Gastroesophageal sphincter (tissue), 4 donors: ENCODE results near the gene FBXO46. TPM values are rescaled to one million over a fixed set of nuclear protein-coding genes. Genes with fewer than 3 reads are reported as not detected.
"Not testable (repeated sequence)": the region's sequence is repeated elsewhere in the genome, so short reads cannot be mapped to it uniquely, and the experiment has no call there.

Experiments
- ATAC-seq: fragments of 150-250 bp; one replicate; pipeline ENCODE4 v1.9.1; 2016; ENCODE audit warnings: mild to moderate bottlenecking, moderate library complexity
- H3K27ac ChIP-seq, 4 donors: fragments of 200-600 bp; sonication (generic) in 3 of 4; 1 replicate in 3 of 4; 2 replicates in 1 of 4; pipeline ENCODE4 v1.5.1; 2016 to 2019
- H3K27me3 ChIP-seq: fragments of 200-600 bp; sonication (generic); one replicate; pipeline ENCODE4 v1.5.1; 2019
- H3K36me3 ChIP-seq, 2 donors: fragments of 200-600 bp; sonication (generic); one replicate each; pipeline ENCODE4 v1.5.1; 2019; ENCODE audit warnings: control low read depth in 1 of 2
- H3K4me1 ChIP-seq, 3 donors: fragments of 200-600 bp; sonication (generic); 1 replicate in 2 of 3; 2 replicates in 1 of 3; pipeline ENCODE4 v1.5.1; 2016 to 2019; ENCODE audit warnings: control low read depth in 2 of 3
- H3K4me3 ChIP-seq, 2 donors: fragments of 200-600 bp; sonication (generic); one replicate each; pipeline ENCODE4 v1.5.1; 2019; ENCODE audit warnings: mild to moderate bottlenecking in 1 of 2, moderate library complexity in 1 of 2
- H3K9me3 ChIP-seq, 3 donors: fragments of 200-600 bp; sonication (generic); one replicate each; pipeline ENCODE4 v1.5.1; 2017 to 2019; ENCODE audit warnings: control low read depth in 2 of 3
- CTCF ChIP-seq, 4 experiments: fragments of 200-600 bp in 2 of 4; fragments of 450-650 bp in 2 of 4; sonication (generic) in 1 of 4; IDR thresholded peaks; one replicate each; pipeline ENCODE4 v1.5.1; 2017 to 2019; ENCODE audit warnings: antibody characterized with exemption in 4 of 4, mild to moderate bottlenecking in 2 of 4, moderate library complexity in 2 of 4
- EP300 ChIP-seq: sonication (generic); formaldehyde crosslinking; IDR thresholded peaks from one replicate; pipeline ENCODE4 v1.6.1; 2017; ENCODE audit warnings: antibody characterized with exemption, mild to moderate bottlenecking
- POLR2A ChIP-seq, 2 donors: fragments of 450-650 bp; IDR thresholded peaks; one replicate each; pipeline ENCODE4 v1.6.1; 2017; ENCODE audit warnings: antibody characterized with exemption in 2 of 2, mild to moderate bottlenecking in 2 of 2, moderate library complexity in 1 of 2
- POLR2AphosphoS5 ChIP-seq: sonication (generic); formaldehyde crosslinking; IDR thresholded peaks from one replicate; pipeline ENCODE4 v1.6.1; 2017; ENCODE audit warnings: antibody characterized with exemption
- WGBS, 2 donors: methylation state at CpG; one replicate each; pipeline ENCODE4 v1.1.5; 2018; ENCODE audit warnings: low coverage in 1 of 2; 5-methylcytosine and 5-hydroxymethylcytosine counted together
- total RNA-seq, 4 donors: library from RNA; depleted of rRNA; stranded (reverse); fragments of >200 nt; gene quantifications; one replicate each; pipeline ENCODE4 v1.1.0, GENCODE V29; 2016

FBXO46 gene
- total RNA-seq, 4 donors from 2014 or later, result 12.1 to 20.5 (median 14.9) TPM

DNA sequence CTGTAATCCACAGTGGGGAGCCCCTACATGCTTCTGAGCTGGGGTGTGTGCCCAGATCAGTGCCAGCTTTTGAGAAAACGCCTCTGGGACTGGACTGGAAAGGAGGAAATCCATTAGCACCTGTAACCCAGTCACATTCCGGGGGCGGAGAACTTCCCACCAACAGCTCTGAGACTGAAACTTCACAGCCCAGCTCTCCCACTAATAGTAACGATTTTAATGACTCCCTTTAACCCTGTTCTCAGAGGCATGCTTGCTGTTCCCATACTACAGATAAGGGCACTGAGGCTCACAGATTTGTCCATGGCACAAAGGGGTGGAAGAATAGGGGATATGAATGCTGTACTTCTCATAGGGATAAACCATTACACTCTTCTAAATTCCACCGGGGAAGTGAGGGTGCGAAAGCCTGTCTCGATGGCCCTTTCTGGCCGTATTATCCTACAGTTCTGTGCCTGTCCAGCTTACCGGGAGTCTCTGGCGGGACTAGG lies 851 bp downstream of the FBXO46 start:
- no peak for ATAC-seq
- Histone ChIP-seq H3K27ac (peak overlapping the region in 3 of 4 donors; percentile 81 to 87 (median 85)), H3K27me3 (no peaks in the 10 kb centered on the region), H3K4me1 (peaks cover 0 to 33% (median 15%) of the 10 kb centered on the region in 3 donors), H3K4me3 (peak overlapping the region; percentile 87 to 98), H3K9me3 (no peaks in the 10 kb centered on the region), H3K36me3 (no peaks in the 10 kb centered on the region)
- no peak for TF ChIP-seq EP300
- no peak for TF ChIP-seq POLR2AphosphoS5
- no peak for TF ChIP-seq CTCF (IDR thresholded peaks at IDR 0.05)
- TF ChIP-seq POLR2A (IDR thresholded peaks at IDR 0.05), result no peak
- WGBS, 2 donors, result 0 to 6% methylated on average over 6 to 8 of the region's 10 CpGs

- H3K4me3 ChIP-seq, H3K27ac ChIP-seq, ATAC-seq, H3K27me3 ChIP-seq, H3K9me3 ChIP-seq, H3K36me3 ChIP-seq: not testable (repeated sequence)
- WGBS, 2 donors, result 88 to 90% methylated on average over 7 to 15 of the region's 18 CpGs
- peaks cover 0 to 33% (median 15%) of the 10 kb centered on the region in 3 donors for H3K4me1 ChIP-seq
Measured at GRCh38 chr19:45728683-45729082, 2.0 kb downstream of the FBXO46 start.

DNA sequence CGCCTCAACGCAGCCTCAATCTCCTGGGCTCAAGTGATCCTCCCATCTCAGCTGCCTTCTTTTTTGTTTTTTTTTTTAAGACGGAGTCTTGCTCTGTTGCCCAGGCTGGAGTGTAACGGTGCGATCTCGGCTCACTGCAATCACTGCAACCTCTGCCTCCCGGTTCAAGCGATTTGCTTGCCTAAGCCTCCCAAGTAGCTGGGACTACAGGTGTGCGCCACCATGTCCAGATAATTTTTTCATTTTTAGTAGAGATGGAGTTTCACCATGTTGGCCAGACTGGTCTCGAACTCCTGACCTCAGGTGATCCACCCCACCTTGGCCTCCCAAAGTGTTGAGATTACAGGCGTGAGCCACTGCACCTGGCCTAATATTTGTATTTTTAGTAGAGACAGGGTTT lies 10.6 kb downstream of the FBXO46 start:
- H3K27ac ChIP-seq, H3K9me3 ChIP-seq, ATAC-seq, H3K4me3 ChIP-seq, H3K27me3 ChIP-seq: not testable (repeated sequence)
- 98 to 100% methylated on average over 7 to 10 of the region's 11 CpGs for WGBS, 2 donors
- Histone ChIP-seq H3K4me1 (peaks cover 0 to 33% (median 11%) of the 10 kb centered on the region in 3 donors), H3K36me3 (peaks cover 0 to 26% of the 10 kb centered on the region in 2 donors)

GRCh38 chr19:45717983-45718650 lies 12.6 kb downstream of the FBXO46 start:
- ATAC-seq, result no peak
- TF ChIP-seq EP300 (no peak), POLR2A (IDR thresholded peaks at IDR 0.05) (no peak), CTCF (IDR thresholded peaks at IDR 0.05) (no peak), POLR2AphosphoS5 (no peak)
- no peaks in the 10 kb centered on the region for H3K9me3 ChIP-seq
- H3K4me3 ChIP-seq, result peak overlapping the region; percentile 28 to 69
- peak overlapping the region; percentile 70 to 93 (median 92) for H3K27ac ChIP-seq
- H3K27me3 ChIP-seq, result no peaks in the 10 kb centered on the region
- peaks cover 0 to 24% of the 10 kb centered on the region in 2 donors for H3K36me3 ChIP-seq
- 71 to 77% methylated on average over 4 to 8 of the region's 12 CpGs for WGBS, 2 donors
- peaks cover 0 to 37% (median 11%) of the 10 kb centered on the region in 3 donors for H3K4me1 ChIP-seq

DNA sequence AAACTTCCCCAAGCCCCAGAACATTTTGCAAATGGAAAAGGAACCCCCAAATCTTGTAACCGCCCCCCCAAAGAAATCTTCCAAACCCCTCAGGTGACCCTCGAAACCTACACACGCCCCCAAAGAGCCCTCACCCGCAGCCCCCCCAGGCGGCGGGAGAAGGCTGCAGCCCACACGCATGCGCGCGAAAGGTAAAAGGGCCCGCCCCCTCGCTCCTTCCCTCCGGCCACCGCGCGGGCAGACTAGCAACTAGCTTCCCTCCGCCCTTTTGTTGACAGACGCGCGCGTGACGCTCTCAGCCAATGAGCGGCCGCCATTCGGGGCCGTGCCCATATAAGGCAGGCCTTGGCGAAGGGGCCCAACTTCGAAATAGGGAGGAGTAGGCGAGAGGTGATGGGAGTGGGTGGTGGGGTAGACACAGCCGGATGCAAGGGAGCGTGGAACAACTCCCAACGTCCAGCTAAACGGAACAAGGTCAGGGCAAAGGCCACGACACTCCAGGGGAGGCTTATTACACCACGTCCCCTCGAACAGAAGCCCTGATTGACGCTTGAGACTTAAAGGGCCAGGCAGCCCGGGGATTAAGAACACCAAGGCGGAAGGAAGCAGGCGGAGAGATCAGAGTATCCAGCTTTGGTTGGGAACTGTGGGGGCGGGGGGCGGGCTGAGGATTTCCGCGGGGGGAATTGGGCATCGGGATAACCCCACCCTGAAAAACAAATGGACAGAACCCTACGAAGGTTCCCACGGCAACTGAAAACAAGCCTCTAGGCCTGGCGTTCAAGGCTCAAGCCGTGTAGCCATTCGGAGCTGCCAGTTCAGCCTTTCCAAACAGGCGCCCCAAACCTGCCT lies 13.3 kb downstream of the FBXO46 start:
- peak; percentile 99 for ATAC-seq
- H3K9me3 ChIP-seq, result no peaks in the 10 kb centered on the region
- peak overlapping the region; percentile 69 to 93 for H3K4me3 ChIP-seq
- 0% methylated on average over 1 to 20 of the region's 51 CpGs for WGBS, 2 donors
- TF ChIP-seq EP300 (no peak), CTCF (IDR thresholded peaks at IDR 0.05) (peak in 2 of 4 experiments; percentile 32 to 47), POLR2AphosphoS5 (peak; percentile 91), POLR2A (IDR thresholded peaks at IDR 0.05) (peak in 1 of 2 donors; percentile 7)
- peaks cover 0 to 35% (median 11%) of the 10 kb centered on the region in 3 donors for H3K4me1 ChIP-seq
- no peaks in the 10 kb centered on the region for H3K27me3 ChIP-seq
- H3K27ac ChIP-seq, result peak overlapping the region; percentile 80 to 93 (median 92)
- peaks cover 0 to 27% of the 10 kb centered on the region in 2 donors for H3K36me3 ChIP-seq
